Measurements from ENCODE around the gene LARP4B. TPM values are rescaled to one million over a fixed set of nuclear protein-coding genes. Genes with fewer than 3 reads are reported as not detected.

LARP4B gene
- total RNA-seq, 1 experiment from 2014 or later, result 122 TPM

DNA sequence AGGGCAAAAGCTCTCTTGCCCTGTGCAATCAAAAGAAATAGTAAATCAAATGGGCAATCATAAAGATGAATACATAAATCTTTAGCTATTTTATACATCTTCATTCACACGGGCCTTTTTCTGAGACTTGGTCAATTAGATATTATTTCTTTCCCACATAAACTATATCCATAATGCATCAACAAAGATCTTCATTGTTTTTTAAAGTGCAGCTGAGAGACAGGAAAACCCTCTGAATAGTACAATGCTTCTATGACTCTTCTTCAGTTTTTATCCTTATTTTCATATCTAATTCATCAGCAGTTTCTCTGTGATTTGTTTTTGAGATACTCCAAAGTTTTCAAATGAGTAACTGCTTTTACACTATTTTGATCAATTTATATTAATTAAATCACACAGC lies 25.5 kb downstream of the LARP4B start:
- Histone ChIP-seq H2AFZ (ENCODE audit: low read depth, low read length, poor library complexity, severe bottlenecking) (no peak overlapping the region), H3K9me3 (ENCODE audit: control insufficient read depth in 1 of 2, insufficient read depth in 1 of 2, low read depth in 1 of 2, low read length in 2 of 2) (no peaks in the 10 kb centered on the region), H3K4me2 (ENCODE audit: low read length) (no peak overlapping the region), H4K20me1 (ENCODE audit: insufficient read depth) (peaks cover 14% of the 10 kb centered on the region; the same call in 1 of the 2 replicates), H3K36me3 (ENCODE audit: control insufficient read depth in 1 of 2, insufficient read depth in 2 of 2, low read length in 2 of 2) (peaks cover 0 to 10% of the 10 kb centered on the region in 2 experiments; a peak in 2 of 4 replicates), H3K4me3 (replicated peaks in 1 of 2; ENCODE audit: low read depth in 1 of 2, low read length in 2 of 2) (no peak overlapping the region), H3K79me2 (ENCODE audit: insufficient read depth, low read length) (peaks cover 97% of the 10 kb centered on the region), H3K27ac (ENCODE audit: low read depth, low read length) (no peak overlapping the region), H3K9me2 (ENCODE audit: insufficient read depth) (no peaks in the 10 kb centered on the region), H3K9ac (ENCODE audit: low read length) (no peak overlapping the region), H3K4me1 (ENCODE audit: control insufficient read depth in 1 of 2, insufficient read depth in 2 of 2, low read length in 2 of 2) (no peaks in the 10 kb centered on the region), H3K27me3 (ENCODE audit: insufficient read depth, low read length) (no peaks in the 10 kb centered on the region)
- TF ChIP-seq ELF1 (IDR thresholded peaks at IDR 0.05; ENCODE audit: borderline replicate concordance, low read depth) (no peak), TCF7L2 (IDR thresholded peaks at IDR 0.05; ENCODE audit: borderline replicate concordance, extremely low read depth, insufficient read depth, insufficient read length) (no peak), RAD21 (IDR thresholded peaks at IDR 0.05; ENCODE audit: low read depth) (no peak), CTCF (IDR thresholded peaks at IDR 0.05 in 2 of 3, conservative IDR thresholded peaks at IDR 0.05 in 1 of 3; ENCODE audit: borderline replicate concordance in 1 of 3, insufficient read depth in 1 of 3, low read depth in 2 of 3, low read length in 2 of 3) (no peak), ZNF274 (IDR thresholded peaks at IDR 0.05; ENCODE audit: low read depth, low read length) (no peak), CBX3 (IDR thresholded peaks at IDR 0.05; ENCODE audit: low read depth) (no peak), SP1 (IDR thresholded peaks at IDR 0.05; ENCODE audit: low read depth) (no peak), CEBPB (IDR thresholded peaks at IDR 0.05; ENCODE audit: low read depth) (no peak)
- TF ChIP-seq, protein P1, sequence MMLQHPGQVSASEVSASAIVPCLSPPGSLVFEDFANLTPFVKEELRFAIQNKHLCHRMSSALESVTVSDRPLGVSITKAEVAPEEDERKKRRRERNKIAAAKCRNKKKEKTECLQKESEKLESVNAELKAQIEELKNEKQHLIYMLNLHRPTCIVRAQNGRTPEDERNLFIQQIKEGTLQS (IDR thresholded peaks at IDR 0.05), result no peak
- TF ChIP-seq, protein P2, sequence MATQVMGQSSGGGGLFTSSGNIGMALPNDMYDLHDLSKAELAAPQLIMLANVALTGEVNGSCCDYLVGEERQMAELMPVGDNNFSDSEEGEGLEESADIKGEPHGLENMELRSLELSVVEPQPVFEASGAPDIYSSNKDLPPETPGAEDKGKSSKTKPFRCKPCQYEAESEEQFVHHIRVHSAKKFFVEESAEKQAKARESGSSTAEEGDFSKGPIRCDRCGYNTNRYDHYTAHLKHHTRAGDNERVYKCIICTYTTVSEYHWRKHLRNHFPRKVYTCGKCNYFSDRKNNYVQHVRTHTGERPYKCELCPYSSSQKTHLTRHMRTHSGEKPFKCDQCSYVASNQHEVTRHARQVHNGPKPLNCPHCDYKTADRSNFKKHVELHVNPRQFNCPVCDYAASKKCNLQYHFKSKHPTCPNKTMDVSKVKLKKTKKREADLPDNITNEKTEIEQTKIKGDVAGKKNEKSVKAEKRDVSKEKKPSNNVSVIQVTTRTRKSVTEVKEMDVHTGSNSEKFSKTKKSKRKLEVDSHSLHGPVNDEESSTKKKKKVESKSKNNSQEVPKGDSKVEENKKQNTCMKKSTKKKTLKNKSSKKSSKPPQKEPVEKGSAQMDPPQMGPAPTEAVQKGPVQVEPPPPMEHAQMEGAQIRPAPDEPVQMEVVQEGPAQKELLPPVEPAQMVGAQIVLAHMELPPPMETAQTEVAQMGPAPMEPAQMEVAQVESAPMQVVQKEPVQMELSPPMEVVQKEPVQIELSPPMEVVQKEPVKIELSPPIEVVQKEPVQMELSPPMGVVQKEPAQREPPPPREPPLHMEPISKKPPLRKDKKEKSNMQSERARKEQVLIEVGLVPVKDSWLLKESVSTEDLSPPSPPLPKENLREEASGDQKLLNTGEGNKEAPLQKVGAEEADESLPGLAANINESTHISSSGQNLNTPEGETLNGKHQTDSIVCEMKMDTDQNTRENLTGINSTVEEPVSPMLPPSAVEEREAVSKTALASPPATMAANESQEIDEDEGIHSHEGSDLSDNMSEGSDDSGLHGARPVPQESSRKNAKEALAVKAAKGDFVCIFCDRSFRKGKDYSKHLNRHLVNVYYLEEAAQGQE (IDR thresholded peaks at IDR 0.05; ENCODE audit: low read depth), result no peak
- POLR2A ChIA-PET, result no interaction called here
- no TSS peak for BruUV-seq (replicated peaks)
- DNase-seq (ENCODE audit: low read depth, low spot score) (no peak), ATAC-seq (no peak)
- RAD21 ChIA-PET (ENCODE audit: low non-redundant PET in 1 of 2, low total read pairs in 2 of 2, uncharacterized antibody in 2 of 2, unreplicated experiment in 2 of 2), result no interaction called here
- intact Hi-C loops (cut with micrococcal nuclease), result no loop called here
- CTCF ChIA-PET, result no interaction called here

All from HCT116 (cell line).